NCI-H748 (cell line): ENCODE data around the gene AKR1C8.
"Not testable (repeated sequence)": the region's sequence is repeated elsewhere in the genome, so short reads cannot be mapped to it uniquely, and the experiment has no call there.

Experiments used
- DNase-seq: peaks from one replicate; lab custom pipeline; 2025; ENCODE audit not compliant: unreplicated experiment; lab: John Stamatoyannopoulos, UW

AKR1C8 gene

DNA sequence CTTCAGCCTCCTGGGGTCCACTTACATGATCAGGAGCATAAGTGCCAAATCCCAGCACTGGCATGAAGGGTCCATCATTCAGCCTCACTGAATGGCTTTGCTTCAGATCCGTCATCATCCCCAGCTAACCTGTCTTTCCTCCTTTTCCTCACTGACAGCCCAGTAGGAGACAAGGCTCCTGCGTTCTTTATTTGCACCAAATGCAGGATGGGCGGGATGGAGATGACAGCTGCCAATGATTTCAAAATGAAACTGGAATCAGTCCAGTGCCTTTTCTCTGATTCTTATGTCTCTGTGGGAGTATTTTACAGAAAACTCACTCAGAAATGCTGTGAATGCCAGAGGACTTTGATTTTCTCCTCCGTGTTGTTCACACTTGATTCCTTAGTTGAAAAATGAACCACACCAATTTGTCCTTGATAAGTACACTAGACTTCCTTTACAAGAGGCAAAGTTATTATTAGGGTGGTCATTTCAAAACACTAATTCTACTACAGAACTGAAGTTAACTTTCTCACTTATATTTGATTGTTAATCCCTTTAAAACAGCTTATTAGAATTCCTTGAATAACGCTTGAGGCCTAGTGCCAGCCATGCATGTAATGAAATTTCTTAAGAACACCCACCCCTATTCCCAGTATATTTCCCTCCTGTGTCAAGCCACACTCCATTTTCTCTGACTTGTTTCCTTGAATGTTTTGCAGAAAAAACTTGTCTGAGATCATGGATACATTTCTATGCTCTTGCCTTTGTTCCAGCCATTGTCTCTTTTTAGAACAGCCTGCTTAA is at the start of gene AKR1C8:
Gene AKR1C8, minus strand, starts transcription at position 164 of the 789 bp plus-strand sequence. Its CDS starts 46 bp downstream, at position 118.
- DNase-seq, result no peak

DNA sequence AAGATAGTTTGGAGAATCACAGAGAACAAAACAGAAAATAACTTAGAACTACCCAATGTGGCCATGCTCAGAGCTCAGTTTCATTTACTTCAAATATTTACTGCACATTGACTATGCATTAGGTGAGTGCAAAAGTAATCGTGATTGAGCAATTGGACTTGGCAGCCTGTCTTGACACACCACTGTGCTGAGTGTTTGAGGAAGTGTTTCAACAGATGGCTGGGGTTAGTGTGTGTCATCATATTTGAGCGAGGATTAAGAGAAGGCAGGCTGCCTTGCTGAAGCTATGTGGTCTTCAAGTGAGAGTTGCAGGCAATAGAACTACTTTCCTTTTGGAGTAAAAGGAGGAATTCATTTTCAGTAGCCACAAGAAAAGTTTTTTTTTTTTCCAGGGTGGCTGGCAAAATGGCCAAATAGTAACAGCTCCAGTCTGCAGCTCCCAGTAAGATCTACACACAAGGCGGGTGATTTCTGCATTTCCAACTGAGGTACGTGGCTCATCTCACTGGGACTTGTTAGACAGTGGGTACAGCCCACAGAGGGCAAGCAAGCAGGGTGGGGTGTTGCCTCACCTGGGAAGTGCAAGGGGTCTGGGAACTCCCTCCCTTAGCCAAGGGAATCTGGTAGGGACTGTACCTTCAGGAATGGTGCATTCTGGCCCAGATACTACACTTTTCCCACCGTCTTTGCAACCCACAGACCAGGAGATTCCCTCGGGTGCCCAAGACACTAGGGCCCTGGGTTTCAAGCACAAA is 49.3 kb upstream of the AKR1C8 start:
- DNase-seq, result no peak

DNA sequence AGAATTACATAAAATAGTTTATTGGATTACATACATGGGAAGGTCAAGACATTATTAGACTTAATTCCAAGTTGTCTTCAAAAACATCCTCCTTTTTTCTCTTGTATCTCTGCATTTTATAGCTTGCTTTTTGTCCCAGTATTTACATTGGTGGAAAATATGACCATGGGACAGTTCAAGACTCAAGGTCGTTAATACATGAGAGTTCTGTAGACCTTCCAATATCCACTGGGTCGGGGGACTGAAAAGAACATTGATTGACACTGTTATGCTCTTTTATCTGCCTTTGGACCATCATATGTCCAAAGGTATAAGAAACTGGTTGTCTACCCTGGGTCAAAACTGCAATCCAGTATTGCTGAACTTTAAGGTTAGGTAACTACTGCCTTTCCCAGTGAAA is 48.4 kb upstream of the AKR1C8 start:
- no peak for DNase-seq

DNA sequence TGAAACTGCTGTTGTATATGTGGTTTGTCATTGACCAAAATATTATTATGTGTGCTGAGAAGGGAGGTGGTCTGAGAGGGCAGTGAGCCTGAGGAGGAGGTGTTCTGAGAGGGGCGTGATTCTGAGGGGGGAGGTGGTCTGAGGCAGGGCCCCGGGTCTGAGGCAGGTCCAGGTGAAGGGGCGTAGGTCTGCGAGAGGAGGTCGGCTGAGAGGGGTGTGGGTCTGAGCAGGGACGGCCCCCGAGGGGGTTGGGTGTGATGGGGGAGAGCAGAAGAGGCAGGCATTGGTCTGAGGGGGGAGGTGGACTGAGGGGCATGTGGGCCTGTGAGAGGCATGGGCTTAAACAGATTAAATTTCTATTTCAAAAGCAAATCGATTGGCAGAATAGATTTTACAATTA is 44.1 kb upstream of the AKR1C8 start:
- no peak for DNase-seq

DNA sequence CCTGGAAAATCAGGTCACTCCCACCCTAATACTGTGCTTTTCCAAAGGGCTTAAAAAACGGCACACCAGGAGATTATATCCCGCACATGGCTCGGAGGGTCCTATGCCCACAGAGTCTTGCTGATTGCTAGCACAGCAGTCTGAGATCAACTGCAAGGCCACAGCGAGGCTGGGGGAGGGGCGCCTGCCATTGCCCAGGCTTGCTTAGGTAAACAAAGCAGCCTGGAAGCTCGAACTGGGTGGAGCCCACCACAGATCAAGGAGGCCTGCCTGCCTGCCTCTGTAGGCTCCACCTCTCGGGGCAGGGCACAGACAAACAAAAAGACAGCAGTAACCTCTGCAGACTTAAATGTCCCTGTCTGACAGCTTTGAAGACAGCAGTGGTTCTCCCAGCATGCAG is 38.0 kb upstream of the AKR1C8 start:
- not testable (repeated sequence) for DNase-seq

DNA sequence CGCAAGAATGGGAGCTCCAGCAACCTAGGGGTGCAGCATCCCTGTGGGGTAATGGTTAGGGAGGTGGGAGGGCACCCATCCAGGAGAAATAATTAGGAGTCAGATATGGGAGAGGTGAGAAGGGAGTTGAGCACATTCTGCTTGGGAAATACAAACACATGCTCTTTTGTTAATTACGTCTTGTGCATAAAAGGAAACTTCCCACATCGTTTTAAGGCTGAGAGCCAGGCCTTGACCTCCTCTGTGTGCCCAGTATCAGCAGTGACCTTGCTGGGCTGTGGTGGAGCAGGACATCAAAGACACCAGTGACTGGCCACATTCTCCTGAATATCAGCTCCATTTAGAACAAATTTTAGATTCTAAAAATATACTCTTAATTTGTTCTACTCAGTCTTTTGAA is 34.3 kb upstream of the AKR1C8 start:
- DNase-seq, result no peak

DNA sequence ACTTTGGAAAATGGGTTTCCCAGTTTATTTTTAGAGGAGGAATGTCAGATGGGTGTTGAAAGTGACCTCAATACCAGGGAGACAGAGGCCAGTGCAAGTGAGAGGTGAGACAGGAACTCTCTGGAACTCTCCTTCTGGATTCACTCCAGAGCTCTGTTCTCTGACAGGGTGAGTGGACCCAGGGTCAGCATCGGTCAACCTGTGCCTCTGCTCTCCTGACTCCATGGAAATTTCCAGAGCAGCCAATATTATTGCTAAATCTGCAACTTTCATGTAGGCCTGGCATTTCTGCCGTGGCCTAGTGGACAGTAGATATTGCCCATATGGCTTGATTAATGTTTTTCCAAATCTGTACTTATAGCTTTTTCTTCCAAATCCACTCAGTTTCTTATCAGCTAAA is 31.9 kb upstream of the AKR1C8 start:
- no peak for DNase-seq

DNA sequence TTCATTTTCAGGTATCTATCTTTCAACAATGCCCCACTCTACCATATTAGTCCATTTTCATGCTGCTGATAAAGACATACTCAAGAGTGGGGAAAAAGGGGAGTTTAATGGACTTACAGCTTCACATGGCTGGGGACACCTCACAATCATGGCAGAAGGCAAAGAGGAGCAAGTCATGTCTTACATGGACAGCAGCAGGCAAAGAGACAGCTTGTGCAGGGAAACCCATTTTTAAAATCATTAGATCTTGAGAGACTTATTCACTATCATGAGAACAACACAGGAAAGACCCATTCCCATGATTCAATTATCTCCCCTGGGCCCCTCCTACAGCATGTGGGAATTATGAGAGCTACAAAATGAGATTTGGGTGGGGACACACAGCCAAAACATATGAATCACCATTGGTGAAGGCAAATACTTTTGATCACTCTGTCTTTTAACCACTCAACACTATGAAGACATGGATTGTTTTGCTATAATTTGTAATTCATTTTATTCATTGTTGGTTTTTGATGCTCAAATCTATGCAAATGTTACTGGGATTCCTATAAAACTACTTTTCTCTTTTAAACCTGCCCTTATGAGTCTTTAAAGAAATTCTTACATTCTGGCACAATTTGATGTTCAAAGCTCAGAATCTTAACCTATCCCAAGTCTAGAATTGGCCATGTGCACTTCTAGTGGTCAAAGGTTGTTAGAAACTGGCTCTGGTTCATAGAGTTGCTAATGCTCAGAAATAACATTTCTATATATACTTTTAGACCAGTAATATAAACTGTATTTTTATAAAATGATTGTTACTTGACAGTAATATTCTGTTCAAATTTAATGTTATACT is 27.0 kb upstream of the AKR1C8 start:
- no peak for DNase-seq

DNA sequence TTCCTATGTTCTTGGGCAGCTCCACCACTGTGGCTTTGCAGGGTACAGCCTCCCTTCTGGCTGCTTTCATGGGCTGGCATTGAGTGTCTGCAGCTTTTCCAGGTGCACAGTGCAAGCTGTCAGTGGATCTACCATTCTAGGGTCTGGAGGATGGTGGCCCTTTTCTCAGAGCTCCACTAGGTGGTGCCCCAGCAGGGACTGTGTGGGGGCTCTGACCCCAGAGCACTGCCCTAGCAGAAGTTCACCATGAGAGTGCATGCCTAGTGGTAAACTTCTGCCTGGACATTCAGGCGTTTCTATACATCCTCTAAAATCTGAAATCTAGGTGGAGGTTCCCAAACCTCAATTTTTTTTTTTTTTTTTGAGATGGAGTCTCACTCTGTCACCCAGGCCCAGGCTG is 25.3 kb upstream of the AKR1C8 start:
- not testable (repeated sequence) for DNase-seq

DNA sequence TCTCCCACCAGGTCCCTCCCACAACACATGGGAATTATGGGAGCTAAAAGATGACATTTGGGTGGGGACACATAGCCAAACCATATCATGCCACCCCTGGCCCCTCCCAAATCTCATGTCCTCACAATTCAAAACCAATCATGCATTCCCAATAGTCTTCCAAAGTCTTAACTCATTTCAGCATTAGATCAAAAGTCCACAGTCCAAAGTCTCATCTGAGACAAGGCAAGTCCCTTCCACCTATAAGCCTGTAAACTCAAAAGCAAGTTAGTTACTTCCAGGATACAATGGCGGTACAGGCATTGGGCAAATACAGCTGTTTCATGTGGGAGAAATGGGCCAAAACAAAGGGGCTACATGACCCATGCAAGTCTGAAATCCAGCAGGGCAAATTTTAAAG is 24.8 kb upstream of the AKR1C8 start:
- not testable (repeated sequence) for DNase-seq

DNA sequence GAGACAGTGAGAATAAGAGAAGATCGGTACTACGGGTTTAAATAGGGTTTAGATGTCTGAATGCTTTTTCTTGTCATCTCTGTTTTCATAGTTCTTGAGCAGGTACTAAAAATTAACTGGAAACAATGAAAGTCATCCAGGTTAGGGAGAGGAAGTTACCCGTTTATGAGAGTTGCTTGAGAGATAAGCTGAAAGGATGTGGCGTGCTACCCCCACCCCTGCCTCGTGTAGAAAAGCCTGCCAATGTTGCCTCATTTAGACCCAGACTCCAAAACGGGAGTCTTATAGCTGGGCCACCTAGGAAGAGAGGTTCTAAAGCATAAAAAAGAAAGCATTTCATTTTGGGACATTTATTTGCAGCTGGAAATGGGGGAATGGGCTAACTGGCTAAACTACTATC is 21.8 kb upstream of the AKR1C8 start:
- DNase-seq, result no peak

DNA sequence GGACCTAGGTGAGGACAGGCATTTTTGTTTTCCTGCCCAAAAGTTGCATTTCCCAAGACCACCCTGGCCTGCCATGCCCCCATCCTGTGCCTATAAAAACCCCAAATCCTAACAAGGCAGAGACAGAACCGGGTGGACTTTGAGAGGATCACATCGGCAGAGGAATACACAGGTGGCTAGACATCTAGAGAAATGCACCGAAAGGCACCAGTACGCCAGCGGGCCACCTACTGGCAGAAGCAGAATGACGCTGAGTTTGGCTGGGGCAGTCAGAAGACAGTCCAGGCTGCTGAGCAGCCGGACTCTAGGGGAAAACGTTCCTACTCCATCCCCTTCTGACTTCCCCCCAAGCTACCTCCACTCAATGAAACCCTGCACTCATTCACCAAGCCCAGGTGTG is 14.4 kb upstream of the AKR1C8 start:
- no peak for DNase-seq

DNA sequence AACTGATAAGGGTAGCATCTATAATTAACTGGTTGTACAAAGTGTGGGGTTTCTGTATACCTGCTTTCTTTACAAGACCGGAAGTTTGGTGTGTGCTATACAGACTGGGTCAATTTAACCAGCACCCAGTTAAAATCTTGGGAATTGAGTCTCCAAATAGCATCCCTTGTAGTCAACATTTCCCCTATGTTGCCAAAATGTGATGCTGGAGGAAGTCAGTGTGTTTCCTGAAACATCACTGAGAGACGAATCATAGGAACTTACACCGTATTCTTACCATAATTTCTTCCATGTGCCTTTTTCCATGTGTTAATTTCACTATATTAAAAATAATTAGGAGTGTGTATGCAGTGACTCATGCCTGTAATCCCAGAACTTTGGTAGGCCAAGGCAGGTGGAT is 13.4 kb upstream of the AKR1C8 start:
- DNase-seq, result no peak

DNA sequence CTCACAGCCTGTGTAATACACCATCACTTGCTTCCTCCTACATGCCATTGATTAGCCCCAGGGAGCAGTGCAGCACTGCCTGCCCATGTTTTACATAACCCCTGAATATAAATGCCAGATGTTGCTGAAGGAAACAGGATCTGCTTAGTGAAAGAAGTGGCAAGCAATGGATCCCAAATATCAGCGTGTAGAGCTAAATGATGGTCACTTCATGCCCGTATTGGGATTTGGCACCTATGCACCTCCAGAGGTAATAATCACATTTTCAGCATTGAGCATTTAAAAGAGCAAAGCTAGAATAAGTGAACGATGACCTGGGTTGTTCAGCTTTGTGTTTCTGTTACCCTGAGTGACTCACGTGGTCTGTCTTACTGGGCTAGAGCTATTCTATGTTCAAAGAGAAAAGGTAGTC is 11.8 kb upstream of the AKR1C8 start, which contains the start of gene AKR1C4:
Gene AKR1C4, plus strand, starts transcription at position 136 of the 412 bp plus-strand sequence. Its CDS starts 31 bp downstream, at position 167.
- no peak for DNase-seq

DNA sequence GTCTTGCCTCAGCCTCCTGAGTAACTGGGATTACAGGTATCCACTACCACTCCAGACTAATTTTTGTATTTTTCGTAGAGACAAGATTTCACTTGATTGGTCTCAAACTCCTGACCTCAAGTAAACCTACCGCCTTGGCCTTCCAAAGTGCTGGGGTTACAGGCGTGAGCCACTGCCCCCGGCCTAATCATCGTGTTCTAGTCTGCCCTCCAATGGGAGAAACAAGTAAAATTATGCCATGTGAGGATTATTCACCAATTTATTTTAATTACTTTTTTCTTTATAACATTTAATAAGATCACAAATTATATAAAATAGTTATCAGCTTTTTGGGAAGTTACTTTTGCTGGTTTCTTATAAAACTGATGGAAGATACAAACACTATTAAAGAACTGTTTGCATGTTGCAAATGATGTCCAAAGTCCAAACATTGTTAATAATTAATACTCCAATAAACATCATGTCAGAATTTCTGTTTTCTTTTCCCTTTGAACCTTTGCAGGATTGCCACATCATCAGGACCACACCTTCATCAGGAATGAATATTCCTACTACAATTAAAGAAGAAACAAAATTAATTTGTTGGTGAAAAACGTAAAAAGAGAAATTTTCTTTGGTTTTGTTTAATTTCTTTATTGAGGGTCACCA is 10.9 kb upstream of the AKR1C8 start:
- DNase-seq, result no peak

DNA sequence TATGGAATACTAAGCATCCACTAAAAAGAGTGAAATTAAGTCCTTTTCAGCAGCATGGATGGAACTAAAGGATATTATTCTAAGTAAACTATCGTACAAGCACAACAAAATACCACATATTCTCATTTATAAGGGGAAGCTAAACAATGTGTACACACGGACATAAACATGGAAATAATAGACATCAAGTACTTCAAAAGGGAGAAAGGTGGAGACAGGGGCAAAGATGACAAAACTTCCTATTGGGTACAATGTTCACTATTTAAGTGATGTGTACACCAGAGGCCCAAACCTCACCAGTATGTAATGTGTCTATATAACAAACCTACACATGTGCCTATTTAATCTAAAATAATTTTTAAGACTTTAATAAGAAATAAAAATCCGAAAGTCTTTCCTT is 9.5 kb upstream of the AKR1C8 start:
- no peak for DNase-seq

DNA sequence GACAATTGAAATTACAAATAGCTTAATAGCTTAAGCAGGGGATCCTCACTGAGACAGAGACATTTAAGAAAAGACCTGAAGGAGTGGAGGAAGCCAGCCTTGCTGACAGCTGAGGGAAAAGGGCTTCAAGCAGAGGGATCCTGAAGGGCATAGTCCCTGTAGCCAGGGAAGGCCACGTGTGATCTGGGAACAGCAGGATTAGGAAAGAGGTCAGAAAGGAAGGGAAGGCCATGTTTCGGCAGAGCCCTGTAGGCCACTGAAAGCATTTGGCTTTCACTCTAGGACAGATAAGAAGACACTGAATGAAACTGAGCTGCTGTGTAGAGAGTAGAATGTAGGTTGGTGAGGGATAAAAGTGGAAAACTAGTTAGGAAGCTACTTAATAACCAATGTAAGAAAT is 3.4 kb upstream of the AKR1C8 start:
- no peak for DNase-seq

DNA sequence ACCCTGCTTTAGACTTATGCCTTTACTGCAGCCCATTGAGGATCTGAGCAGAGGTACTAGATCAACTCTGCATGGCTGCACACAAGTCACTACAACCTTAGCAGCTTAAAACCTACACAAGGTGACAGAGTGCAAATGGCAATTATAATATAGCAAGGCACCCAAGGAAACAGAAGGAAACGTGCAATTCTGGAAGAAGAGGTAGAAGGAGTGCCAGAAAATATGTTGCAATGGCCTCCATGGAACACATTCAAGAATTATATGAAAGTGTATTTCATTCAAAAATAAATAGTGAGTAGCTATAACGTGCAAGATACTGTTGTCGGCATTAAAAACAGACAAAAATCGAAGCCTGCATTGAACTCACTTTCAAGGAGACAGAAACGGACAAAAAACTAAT is 2.9 kb upstream of the AKR1C8 start:
- no peak for DNase-seq

DNA sequence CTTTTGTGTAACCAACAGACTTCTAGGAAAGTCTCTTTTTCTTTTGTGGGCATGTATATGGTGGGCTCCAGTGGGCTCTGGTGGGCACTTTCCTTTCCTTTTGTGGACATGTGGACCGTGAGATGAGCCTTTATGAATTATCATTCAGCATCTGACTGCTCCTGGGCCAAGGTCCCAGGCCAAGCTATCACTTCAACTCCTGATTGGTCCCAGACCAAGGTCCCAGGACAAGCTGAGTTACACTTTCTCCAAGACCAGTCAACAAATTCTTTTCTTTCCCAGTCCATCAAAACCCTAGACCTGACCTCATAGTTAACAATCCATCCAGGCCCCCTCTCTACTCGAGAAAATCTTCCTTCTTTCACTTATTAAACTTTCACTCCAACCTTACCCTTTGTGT is 1.0 kb downstream of the AKR1C8 start:
- DNase-seq, result no peak

DNA sequence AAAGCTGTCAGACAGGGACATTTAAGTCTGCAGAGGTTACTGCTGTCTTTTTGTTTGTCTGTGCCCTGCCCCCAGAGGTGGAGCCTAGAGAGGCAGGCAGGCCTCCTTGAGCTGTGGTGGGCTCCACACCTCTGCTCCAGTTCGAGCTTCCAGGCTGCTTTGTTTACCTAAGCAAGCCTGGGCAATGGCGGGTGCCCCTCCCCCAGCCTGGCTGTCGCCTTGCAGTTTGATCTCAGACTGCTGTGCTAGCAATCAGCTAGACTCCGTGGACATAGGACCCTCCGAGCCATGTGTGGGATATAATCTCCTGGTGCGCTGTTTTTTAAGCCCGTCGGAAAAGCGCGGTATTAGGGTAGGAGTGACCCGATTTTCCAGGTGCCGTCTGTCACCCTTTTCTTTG is 4.4 kb downstream of the AKR1C8 start:
- DNase-seq, result not testable (repeated sequence)

DNA sequence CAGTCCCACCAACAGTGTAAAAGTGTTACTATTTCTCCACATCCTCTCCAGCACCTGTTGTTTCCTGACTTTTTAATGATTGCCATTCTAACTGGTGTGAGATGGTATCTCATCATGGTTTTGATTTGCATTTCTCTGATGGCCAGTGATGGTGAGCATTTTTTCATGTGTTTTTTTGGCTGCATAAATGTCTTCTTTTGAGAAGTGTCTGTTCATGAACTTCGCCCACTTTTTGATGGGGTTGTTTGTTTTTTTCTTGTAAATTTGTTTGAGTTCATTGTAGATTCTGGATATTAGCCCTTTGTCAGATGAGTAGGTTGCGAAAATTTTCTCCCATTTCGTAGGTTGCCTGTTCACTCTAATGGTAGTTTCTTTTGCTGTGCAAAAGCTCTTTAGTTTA is 9.4 kb downstream of the AKR1C8 start:
- not testable (repeated sequence) for DNase-seq
